Duodenal mucosa (tissue), 2 donors: Measurements from ENCODE around the gene LYPD6.

Experiments used
- H3K27ac ChIP-seq: one replicate; pipeline ENCODE4 v1.7.0; 2013; ENCODE audit warnings: low read depth, low read length
- H3K27me3 ChIP-seq, 2 donors: one replicate each; pipeline ENCODE4 v1.7.0; 2013; ENCODE audit warnings: low read length in 2 of 2, control low read depth in 1 of 2; ENCODE audit not compliant: insufficient read depth in 2 of 2, control insufficient read depth in 1 of 2
- H3K36me3 ChIP-seq, 2 donors: one replicate each; pipeline ENCODE4 v1.7.0; 2013; ENCODE audit warnings: low read length in 2 of 2, control low read depth in 1 of 2; ENCODE audit not compliant: insufficient read depth in 2 of 2, control insufficient read depth in 1 of 2
- H3K4me1 ChIP-seq, 2 donors: one replicate each; pipeline ENCODE4 v1.7.0; 2013; ENCODE audit warnings: low read length in 2 of 2, control low read depth in 1 of 2; ENCODE audit not compliant: insufficient read depth in 2 of 2, control insufficient read depth in 1 of 2
- H3K4me3 ChIP-seq, 2 donors: one replicate each; pipeline ENCODE4 v1.7.0; 2013; ENCODE audit warnings: low read length in 2 of 2, low read depth in 1 of 2
- H3K9ac ChIP-seq, 2 donors: one replicate each; pipeline ENCODE4 v1.7.0; 2013; ENCODE audit warnings: low read length in 2 of 2, low read depth in 1 of 2
- H3K9me3 ChIP-seq, 2 donors: one replicate each; pipeline ENCODE4 v1.7.0; 2013; ENCODE audit warnings: low read length in 2 of 2, control low read depth in 1 of 2; ENCODE audit not compliant: control insufficient read depth in 1 of 2

The LYPD6 gene

GRCh38 chr2:149389506-149390167 is 59.2 kb downstream of the LYPD6 start:
- H3K4me3 ChIP-seq = no peak overlapping the region
- H3K27ac ChIP-seq = no peak overlapping the region

GRCh38 chr2:149393614-149394013 is 63.2 kb downstream of the LYPD6 start:
- Histone ChIP-seq H3K9me3 (no peaks in the 10 kb centered on the region), H3K27ac (no peak overlapping the region), H3K9ac (no peak overlapping the region), H3K4me1 (no peaks in the 10 kb centered on the region), H3K36me3 (no peaks in the 10 kb centered on the region), H3K27me3 (no peaks in the 10 kb centered on the region), H3K4me3 (no peak overlapping the region)

More at GRCh38 chr2:149389506-149390167, 59.2 kb downstream of the LYPD6 start:
- Histone ChIP-seq H3K4me1 (no peaks in the 10 kb centered on the region), H3K9me3 (no peaks in the 10 kb centered on the region), H3K9ac (no peak overlapping the region), H3K27me3 (no peaks in the 10 kb centered on the region), H3K36me3 (no peaks in the 10 kb centered on the region)

DNA sequence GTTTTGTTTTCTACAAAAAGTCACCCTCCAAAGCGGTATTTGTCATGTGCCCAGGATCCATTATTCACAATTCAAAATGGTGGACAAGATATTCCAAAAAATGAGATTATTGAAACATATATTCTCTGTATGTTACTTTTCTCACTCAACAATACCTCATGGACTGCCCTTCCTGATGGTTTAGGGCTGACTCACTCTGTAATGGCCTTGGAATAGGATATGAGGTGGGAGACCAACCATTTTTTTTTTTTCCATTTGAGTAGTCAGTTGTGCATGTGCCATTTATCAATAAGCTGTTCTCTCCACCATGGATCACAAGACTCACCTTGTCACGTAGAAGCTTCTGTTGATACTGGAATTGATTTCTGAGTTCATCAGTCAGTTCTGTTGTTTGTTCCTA is 64.5 kb downstream of the LYPD6 start:
- Histone ChIP-seq H3K27me3 (no peaks in the 10 kb centered on the region), H3K27ac (no peak overlapping the region), H3K36me3 (no peaks in the 10 kb centered on the region), H3K4me3 (no peak overlapping the region), H3K9ac (no peak overlapping the region), H3K9me3 (no peaks in the 10 kb centered on the region), H3K4me1 (no peaks in the 10 kb centered on the region)

GRCh38 chr2:149399934-149400615 is 69.7 kb downstream of the LYPD6 start:
- H3K27ac ChIP-seq = no peak overlapping the region
- H3K4me3 ChIP-seq = no peak overlapping the region
- no peaks in the 10 kb centered on the region for H3K27me3 ChIP-seq
- no peaks in the 10 kb centered on the region for H3K4me1 ChIP-seq
- H3K9ac ChIP-seq = no peak overlapping the region
- H3K9me3 ChIP-seq = no peaks in the 10 kb centered on the region
- no peaks in the 10 kb centered on the region for H3K36me3 ChIP-seq

DNA sequence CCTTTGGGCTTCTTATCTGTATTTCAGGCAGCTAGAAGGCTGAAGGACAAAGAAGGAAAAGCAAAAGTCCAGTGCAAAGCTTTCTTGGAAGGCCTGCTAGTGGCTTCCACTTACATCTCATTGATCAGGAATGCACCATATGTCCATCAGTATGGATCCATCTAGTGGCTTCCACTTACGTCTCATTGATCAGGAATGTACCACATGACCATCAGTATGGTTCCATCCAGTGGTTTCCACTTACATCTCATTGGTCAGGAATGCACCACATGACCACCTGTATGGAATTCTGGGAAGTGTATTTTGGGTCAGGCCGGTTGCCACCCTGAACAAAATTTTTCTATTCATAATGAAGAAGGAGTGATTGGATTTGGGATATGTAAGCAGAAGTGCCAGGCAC is 70.6 kb downstream of the LYPD6 start:
- Histone ChIP-seq H3K36me3 (no peaks in the 10 kb centered on the region), H3K4me3 (no peak overlapping the region), H3K27me3 (no peaks in the 10 kb centered on the region), H3K9me3 (no peaks in the 10 kb centered on the region), H3K9ac (no peak overlapping the region), H3K4me1 (no peaks in the 10 kb centered on the region), H3K27ac (no peak overlapping the region)

- no peaks in the 10 kb centered on the region for H3K27me3 ChIP-seq
- H3K36me3 ChIP-seq = no peaks in the 10 kb centered on the region
- H3K9me3 ChIP-seq = no peaks in the 10 kb centered on the region
- no peak overlapping the region for H3K27ac ChIP-seq
- H3K4me1 ChIP-seq = no peaks in the 10 kb centered on the region
- H3K9ac ChIP-seq = no peak overlapping the region
- no peak overlapping the region for H3K4me3 ChIP-seq
Observed at GRCh38 chr2:149409506-149409905, 79.1 kb downstream of the LYPD6 start.

GRCh38 chr2:149410701-149411484 is 80.5 kb downstream of the LYPD6 start:
- no peaks in the 10 kb centered on the region for H3K27me3 ChIP-seq
- H3K4me1 ChIP-seq = no peaks in the 10 kb centered on the region
- H3K27ac ChIP-seq = no peak overlapping the region
- no peaks in the 10 kb centered on the region for H3K9me3 ChIP-seq
- no peak overlapping the region for H3K9ac ChIP-seq
- H3K4me3 ChIP-seq = no peak overlapping the region
- no peaks in the 10 kb centered on the region for H3K36me3 ChIP-seq

- Histone ChIP-seq H3K27me3 (no peaks in the 10 kb centered on the region), H3K9ac (no peak overlapping the region), H3K4me3 (no peak overlapping the region), H3K9me3 (no peaks in the 10 kb centered on the region), H3K27ac (no peak overlapping the region), H3K4me1 (peaks cover 0 to under 1% of the 10 kb centered on the region in 2 donors), H3K36me3 (no peaks in the 10 kb centered on the region)
Observed at GRCh38 chr2:149413487-149413886, 83.1 kb downstream of the LYPD6 start.

GRCh38 chr2:149415086-149415485 is 84.7 kb downstream of the LYPD6 start:
- Histone ChIP-seq H3K9ac (no peak overlapping the region), H3K27me3 (no peaks in the 10 kb centered on the region), H3K36me3 (no peaks in the 10 kb centered on the region), H3K4me3 (no peak overlapping the region), H3K4me1 (peaks cover 7 to 15% of the 10 kb centered on the region in 2 donors), H3K27ac (no peak overlapping the region), H3K9me3 (no peaks in the 10 kb centered on the region)

DNA sequence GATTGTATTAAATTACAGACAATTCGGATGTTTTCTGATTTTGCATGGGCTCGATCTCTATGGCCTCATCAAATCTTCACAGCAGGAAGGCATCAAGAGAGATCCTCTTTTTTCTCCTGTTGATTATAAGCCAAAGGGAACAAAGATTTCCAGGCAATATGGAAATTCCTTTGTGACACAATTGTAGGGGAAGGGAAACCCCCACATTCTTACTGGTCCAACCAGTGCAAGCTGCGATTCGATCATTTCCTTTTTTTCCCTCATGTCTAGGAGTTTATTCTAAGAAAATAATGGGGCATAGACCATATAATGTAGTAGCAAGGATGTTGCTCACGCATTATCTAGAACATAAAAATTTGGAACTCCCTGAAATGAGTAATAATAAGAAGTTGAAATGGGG is 87.7 kb downstream of the LYPD6 start:
- no peak overlapping the region for H3K4me3 ChIP-seq
- no peaks in the 10 kb centered on the region for H3K9me3 ChIP-seq
- H3K27me3 ChIP-seq = no peaks in the 10 kb centered on the region
- H3K27ac ChIP-seq = no peak overlapping the region
- H3K9ac ChIP-seq = no peak overlapping the region
- H3K4me1 ChIP-seq = peaks cover 17 to 34% of the 10 kb centered on the region in 2 donors
- no peaks in the 10 kb centered on the region for H3K36me3 ChIP-seq
